HCT116 (cell line): ENCODE results near the gene KIFC1. TPM values are rescaled to one million over a fixed set of nuclear protein-coding genes. Genes with fewer than 3 reads are reported as not detected.

ENCODE experiments used
- ATAC-seq: fragments of 200-7000 bp; cut with Tn5 transposase; 2 replicates; pipeline ENCODE4 v1.9.1; 2020; ENCODE audit warnings: mild to moderate bottlenecking, moderate library complexity
- BruUV-seq: library from RNA; stranded (reverse); fragments of 400-500 nt; replicated peaks from 2 replicates; lab custom pipeline; 2021; lab: Mats Ljungman, UMichigan
- CTCF ChIA-PET: fragments of 300-600 bp; sonication (Branson Sonifier 250); formaldehyde crosslinking; loops from one replicate; lab custom pipeline; 2021; ENCODE audit warnings: antibody characterized with exemption; lab: Charles Lee
- POLR2A ChIA-PET: fragments of 300-600, 350-600 bp; sonication (Branson Sonifier 250); formaldehyde crosslinking; loops from one replicate; lab custom pipeline; 2021; ENCODE audit warnings: antibody characterized with exemption; lab: Charles Lee
- RAD21 ChIA-PET, 2 experiments: fragments of 300-600 bp; sonication (Branson Sonifier 250); formaldehyde crosslinking; loops; one replicate each; lab custom pipeline; 2023; ENCODE audit warnings: low total read pairs in 2 of 2; ENCODE audit not compliant: uncharacterized antibody in 2 of 2, unreplicated experiment in 2 of 2, low non-redundant PET in 1 of 2; lab: Charles Lee
- DNase-seq: peaks from one replicate; pipeline ENCODE4 v3.0.0-alpha.2; 2010; ENCODE audit warnings: low read depth, low spot score
- H2AFZ ChIP-seq: fragments of 200-600 bp; shearing (Covaris generic), sonication (generic); 2 replicates; pipeline ENCODE4 v1.6.1; 2017; ENCODE audit warnings: low read depth, mixed run types, mixed read lengths, antibody characterized with exemption, low read length; ENCODE audit not compliant: poor library complexity, severe bottlenecking
- H3K27ac ChIP-seq: 2 replicates; pipeline ENCODE4 v1.5.1; 2012; ENCODE audit warnings: low read depth, low read length
- H3K27me3 ChIP-seq: fragments of 200-600 bp; sonication (generic); 2 replicates; pipeline ENCODE4 v1.6.1; 2016; ENCODE audit warnings: mixed run types, low read length, mixed read lengths; ENCODE audit not compliant: insufficient read depth
- H3K36me3 ChIP-seq, 2 experiments: fragments of 200-500 bp in 1 of 2; fragments of 200-600 bp in 1 of 2; sonication (Bioruptor generic) in 1 of 2; sonication (generic) in 1 of 2; 2 replicates each; pipeline versions ENCODE4 v1.5.1 to v1.6.1; 2014 to 2016; ENCODE audit warnings: low read length in 2 of 2, inconsistent platforms in 1 of 2, mixed read lengths in 1 of 2, mixed run types in 1 of 2; ENCODE audit not compliant: insufficient read depth in 2 of 2, control insufficient read depth in 1 of 2
- H3K4me1 ChIP-seq, 2 experiments: fragments of 200-600 bp in 1 of 2; sonication (generic) in 1 of 2; 2 replicates each; pipeline versions ENCODE4 v1.5.1 to v1.6.1; 2012 to 2017; ENCODE audit warnings: low read length in 2 of 2, inconsistent platforms in 1 of 2, mild to moderate bottlenecking in 1 of 2, mixed read lengths in 1 of 2, mixed run types in 1 of 2, moderate library complexity in 1 of 2; ENCODE audit not compliant: insufficient read depth in 2 of 2, control insufficient read depth in 1 of 2
- H3K4me2 ChIP-seq: fragments of 200-600 bp; sonication (generic); 2 replicates; pipeline ENCODE4 v1.6.1; 2017; ENCODE audit warnings: mixed run types, low read length, mixed read lengths
- H3K4me3 ChIP-seq, 2 experiments: fragments of 200-600 bp in 1 of 2; sonication (generic) in 1 of 2; replicated peaks in 1 of 2; 2 replicates each; pipeline ENCODE4 v1.5.1; 2011 to 2016; ENCODE audit warnings: low read length in 2 of 2, control low read depth in 1 of 2, low read depth in 1 of 2, mild to moderate bottlenecking in 1 of 2, mixed read lengths in 1 of 2, mixed run types in 1 of 2
- H3K79me2 ChIP-seq: fragments of 200-600 bp; sonication (generic); 2 replicates; pipeline ENCODE4 v1.6.1; 2017; ENCODE audit warnings: mild to moderate bottlenecking, mixed run types, low read length, moderate library complexity, mixed read lengths; ENCODE audit not compliant: insufficient read depth
- H3K9ac ChIP-seq: fragments of 200-600 bp; sonication (generic); 2 replicates; pipeline ENCODE4 v1.6.1; 2016; ENCODE audit warnings: low read length, mixed read lengths
- H3K9me2 ChIP-seq: fragments of 200-600 bp; sonication (generic), shearing (Covaris generic); 2 replicates; pipeline ENCODE4 v1.6.1; 2017; ENCODE audit warnings: mixed run types, mild to moderate bottlenecking, moderate library complexity; ENCODE audit not compliant: insufficient read depth
- H3K9me3 ChIP-seq, 2 experiments: fragments of 200-500 bp in 1 of 2; fragments of 200-600 bp in 1 of 2; sonication (Bioruptor generic) in 1 of 2; sonication (generic) in 1 of 2; 2 replicates each; pipeline ENCODE4 v1.6.1; 2014 to 2017; ENCODE audit warnings: low read length in 2 of 2, mixed read lengths in 2 of 2, inconsistent platforms in 1 of 2, low read depth in 1 of 2, mild to moderate bottlenecking in 1 of 2, mixed run types in 1 of 2, moderate library complexity in 1 of 2; ENCODE audit not compliant: control insufficient read depth in 1 of 2, insufficient read depth in 1 of 2
- H4K20me1 ChIP-seq: fragments of 200-600 bp; sonication (generic), shearing (Covaris generic); 2 replicates; pipeline ENCODE4 v1.6.1; 2017; ENCODE audit warnings: mixed run types, mild to moderate bottlenecking, moderate library complexity; ENCODE audit not compliant: insufficient read depth
- CBX3 ChIP-seq: IDR thresholded peaks from 2 replicates; pipeline ENCODE4 v1.6.1; 2012; ENCODE audit warnings: low read depth
- EGR1 ChIP-seq: IDR thresholded peaks from 2 replicates; pipeline ENCODE4 v1.6.1; 2012; ENCODE audit warnings: low read depth
- ELF1 ChIP-seq: IDR thresholded peaks from 2 replicates; pipeline ENCODE4 v1.6.1; 2012; ENCODE audit warnings: low read depth, borderline replicate concordance
- EZH2 ChIP-seq: fragments of 200-600 bp; sonication (generic); IDR thresholded peaks from 2 replicates; pipeline ENCODE4 v1.6.1; 2017; ENCODE audit warnings: antibody characterized with exemption, mixed run types
- EZH2phosphoT487 ChIP-seq: fragments of 200-600 bp; IDR thresholded peaks from 2 replicates; pipeline ENCODE4 v1.6.1; 2018; ENCODE audit warnings: antibody characterized with exemption, borderline replicate concordance
- FOSL1 ChIP-seq: IDR thresholded peaks from 2 replicates; pipeline ENCODE4 v1.6.1; 2012; ENCODE audit warnings: low read depth
- POLR2A ChIP-seq: IDR thresholded peaks from 2 replicates; pipeline ENCODE4 v1.7.0; 2011; ENCODE audit warnings: borderline replicate concordance; ENCODE audit not compliant: insufficient read depth, insufficient read length; ENCODE audit errors: extremely low read depth
- POLR2AphosphoS5 ChIP-seq: IDR thresholded peaks from 2 replicates; pipeline ENCODE4 v1.6.1; 2011; ENCODE audit warnings: mild to moderate bottlenecking, low read depth, low read length, moderate library complexity
- SP1 ChIP-seq: IDR thresholded peaks from 2 replicates; pipeline ENCODE4 v1.6.1; 2012; ENCODE audit warnings: low read depth
- YY1 ChIP-seq: IDR thresholded peaks from 2 replicates; pipeline ENCODE4 v1.6.1; 2011; ENCODE audit warnings: low read length, low read depth, moderate library complexity, mild to moderate bottlenecking; ENCODE audit not compliant: insufficient replicate concordance; ENCODE audit errors: extremely low read depth
- ZNF274 ChIP-seq: fragments of 200-500 bp; sonication (Bioruptor generic); IDR thresholded peaks from 2 replicates; pipeline ENCODE4 v1.6.1; 2014; ENCODE audit warnings: mild to moderate bottlenecking, low read depth, low read length, inconsistent platforms
- intact Hi-C: fragments of 100-400 bp; cut with micrococcal nuclease; formaldehyde crosslinking; loops from 2 replicates; pipeline ENCODE4 v1.10.0; 2022
- total RNA-seq: library from RNA; stranded (reverse); gene quantifications from one replicate; pipeline ENCODE4 v1.2.1, GENCODE V29; 2021; ENCODE audit not compliant: unreplicated experiment
- TF ChIP-seq, protein P1 (sequence below): IDR thresholded peaks from 2 replicates; pipeline ENCODE4 v1.6.1; 2012; ENCODE audit warnings: low read depth
- TF ChIP-seq, protein P2 (sequence below): IDR thresholded peaks from 2 replicates; pipeline ENCODE4 v1.6.1; 2011; ENCODE audit warnings: mild to moderate bottlenecking, low read length, moderate library complexity; ENCODE audit not compliant: insufficient replicate concordance; ENCODE audit errors: extremely low read depth

The KIFC1 gene
- total RNA-seq, 1 experiment from 2014 or later, result 84.7 TPM

DNA sequence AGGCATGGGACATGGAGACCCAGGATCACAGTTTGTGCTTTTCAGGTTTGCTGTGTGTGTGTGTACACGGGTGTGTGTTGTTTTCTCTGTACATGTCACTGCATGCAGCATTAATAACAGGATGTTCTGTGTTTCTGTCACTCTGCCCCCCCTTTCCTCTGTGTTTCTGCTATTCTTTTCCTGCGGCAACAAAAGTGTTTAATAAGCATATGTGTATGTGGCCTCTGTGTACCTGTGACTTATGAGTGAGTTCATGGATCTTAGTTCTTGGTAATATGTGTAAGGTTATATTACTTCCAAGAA, 38.1 kb downstream of the KIFC1 start:
- no TSS peak for BruUV-seq
- POLR2A ChIA-PET, result no interaction called here

More for the DNA sequence above, 38.1 kb downstream of the KIFC1 start:
- Histone ChIP-seq H3K9me3 (no peaks in the 10 kb centered on the region), H3K36me3 (no peaks in the 10 kb centered on the region), H3K4me2 (no peak overlapping the region), H3K9ac (no peak overlapping the region), H2AFZ (no peak overlapping the region), H3K9me2 (no peaks in the 10 kb centered on the region), H3K4me3 (no peak overlapping the region), H3K4me1 (peaks cover 31 to 83% of the 10 kb centered on the region in 2 experiments), H3K27ac (no peak overlapping the region), H3K79me2 (no peaks in the 10 kb centered on the region), H4K20me1 (no peaks in the 10 kb centered on the region), H3K27me3 (no peaks in the 10 kb centered on the region)
- ChIA-PET CTCF (interaction anchor here (1.0 to 1.2 kb wide), 2 partner anchors 10 to 24 kb away, joined by 3 read pairs; partner anchors contain the start of gene ZBTB9), RAD21 (no interaction called here)
- TF ChIP-seq SP1 (no peak), ZNF274 (no peak), POLR2AphosphoS5 (no peak), YY1 (no peak), FOSL1 (no peak), EZH2phosphoT487 (no peak), CBX3 (no peak), EGR1 (no peak), POLR2A (no peak), ELF1 (no peak), EZH2 (no peak)
- TF ChIP-seq, protein P1, sequence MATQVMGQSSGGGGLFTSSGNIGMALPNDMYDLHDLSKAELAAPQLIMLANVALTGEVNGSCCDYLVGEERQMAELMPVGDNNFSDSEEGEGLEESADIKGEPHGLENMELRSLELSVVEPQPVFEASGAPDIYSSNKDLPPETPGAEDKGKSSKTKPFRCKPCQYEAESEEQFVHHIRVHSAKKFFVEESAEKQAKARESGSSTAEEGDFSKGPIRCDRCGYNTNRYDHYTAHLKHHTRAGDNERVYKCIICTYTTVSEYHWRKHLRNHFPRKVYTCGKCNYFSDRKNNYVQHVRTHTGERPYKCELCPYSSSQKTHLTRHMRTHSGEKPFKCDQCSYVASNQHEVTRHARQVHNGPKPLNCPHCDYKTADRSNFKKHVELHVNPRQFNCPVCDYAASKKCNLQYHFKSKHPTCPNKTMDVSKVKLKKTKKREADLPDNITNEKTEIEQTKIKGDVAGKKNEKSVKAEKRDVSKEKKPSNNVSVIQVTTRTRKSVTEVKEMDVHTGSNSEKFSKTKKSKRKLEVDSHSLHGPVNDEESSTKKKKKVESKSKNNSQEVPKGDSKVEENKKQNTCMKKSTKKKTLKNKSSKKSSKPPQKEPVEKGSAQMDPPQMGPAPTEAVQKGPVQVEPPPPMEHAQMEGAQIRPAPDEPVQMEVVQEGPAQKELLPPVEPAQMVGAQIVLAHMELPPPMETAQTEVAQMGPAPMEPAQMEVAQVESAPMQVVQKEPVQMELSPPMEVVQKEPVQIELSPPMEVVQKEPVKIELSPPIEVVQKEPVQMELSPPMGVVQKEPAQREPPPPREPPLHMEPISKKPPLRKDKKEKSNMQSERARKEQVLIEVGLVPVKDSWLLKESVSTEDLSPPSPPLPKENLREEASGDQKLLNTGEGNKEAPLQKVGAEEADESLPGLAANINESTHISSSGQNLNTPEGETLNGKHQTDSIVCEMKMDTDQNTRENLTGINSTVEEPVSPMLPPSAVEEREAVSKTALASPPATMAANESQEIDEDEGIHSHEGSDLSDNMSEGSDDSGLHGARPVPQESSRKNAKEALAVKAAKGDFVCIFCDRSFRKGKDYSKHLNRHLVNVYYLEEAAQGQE, result no peak
- TF ChIP-seq, protein P2, sequence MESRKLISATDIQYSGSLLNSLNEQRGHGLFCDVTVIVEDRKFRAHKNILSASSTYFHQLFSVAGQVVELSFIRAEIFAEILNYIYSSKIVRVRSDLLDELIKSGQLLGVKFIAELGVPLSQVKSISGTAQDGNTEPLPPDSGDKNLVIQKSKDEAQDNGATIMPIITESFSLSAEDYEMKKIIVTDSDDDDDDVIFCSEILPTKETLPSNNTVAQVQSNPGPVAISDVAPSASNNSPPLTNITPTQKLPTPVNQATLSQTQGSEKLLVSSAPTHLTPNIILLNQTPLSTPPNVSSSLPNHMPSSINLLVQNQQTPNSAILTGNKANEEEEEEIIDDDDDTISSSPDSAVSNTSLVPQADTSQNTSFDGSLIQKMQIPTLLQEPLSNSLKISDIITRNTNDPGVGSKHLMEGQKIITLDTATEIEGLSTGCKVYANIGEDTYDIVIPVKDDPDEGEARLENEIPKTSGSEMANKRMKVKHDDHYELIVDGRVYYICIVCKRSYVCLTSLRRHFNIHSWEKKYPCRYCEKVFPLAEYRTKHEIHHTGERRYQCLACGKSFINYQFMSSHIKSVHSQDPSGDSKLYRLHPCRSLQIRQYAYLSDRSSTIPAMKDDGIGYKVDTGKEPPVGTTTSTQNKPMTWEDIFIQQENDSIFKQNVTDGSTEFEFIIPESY, result no peak
- DNase-seq (no peak), ATAC-seq (no peak)
- intact Hi-C loops, result loop anchor here (5.0 kb wide), 1 partner anchor 132 kb away; the partner anchor contains the start of gene RGL2
